GM12864 (cell line): Measurements from ENCODE around the gene SERPINB3.

Source experiments
- DNase-seq: peaks from one replicate; pipeline ENCODE4 v3.0.0-alpha.2; 2011; ENCODE audit warnings: low read depth
- H3K4me3 ChIP-seq: 2 replicates; pipeline ENCODE4 v1.5.1; 2011; ENCODE audit warnings: mild to moderate bottlenecking, low read depth, low read length, control low read depth
- TF ChIP-seq, protein P1 (sequence below): IDR thresholded peaks from 2 replicates; pipeline ENCODE4 v1.5.1; 2011; ENCODE audit warnings: low read depth, mild to moderate bottlenecking, moderate library complexity, low read length, control low read depth, inconsistent platforms; ENCODE audit errors: missing control alignments

SERPINB3 gene

DNA sequence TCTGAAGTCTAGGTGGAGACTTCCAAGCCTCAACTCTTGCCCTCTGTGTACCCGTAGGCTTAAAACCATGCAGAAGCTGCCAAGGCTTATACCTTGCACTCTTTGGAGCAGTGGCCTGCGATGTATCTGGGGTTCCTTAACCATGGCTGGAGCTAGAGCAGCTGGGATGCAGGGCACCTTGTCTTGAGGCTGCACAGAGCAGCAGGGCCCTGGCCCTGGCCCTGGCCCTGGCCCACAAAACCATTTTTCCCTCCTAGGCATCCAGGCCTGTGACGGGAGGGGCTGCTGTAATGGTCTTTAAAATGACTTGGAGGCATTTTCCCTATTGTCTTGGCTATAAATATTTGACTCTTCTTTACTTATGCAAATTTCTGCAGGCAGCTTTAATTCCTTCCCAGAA lies 36.8 kb downstream of the SERPINB3 start:
- TF ChIP-seq, protein P1, sequence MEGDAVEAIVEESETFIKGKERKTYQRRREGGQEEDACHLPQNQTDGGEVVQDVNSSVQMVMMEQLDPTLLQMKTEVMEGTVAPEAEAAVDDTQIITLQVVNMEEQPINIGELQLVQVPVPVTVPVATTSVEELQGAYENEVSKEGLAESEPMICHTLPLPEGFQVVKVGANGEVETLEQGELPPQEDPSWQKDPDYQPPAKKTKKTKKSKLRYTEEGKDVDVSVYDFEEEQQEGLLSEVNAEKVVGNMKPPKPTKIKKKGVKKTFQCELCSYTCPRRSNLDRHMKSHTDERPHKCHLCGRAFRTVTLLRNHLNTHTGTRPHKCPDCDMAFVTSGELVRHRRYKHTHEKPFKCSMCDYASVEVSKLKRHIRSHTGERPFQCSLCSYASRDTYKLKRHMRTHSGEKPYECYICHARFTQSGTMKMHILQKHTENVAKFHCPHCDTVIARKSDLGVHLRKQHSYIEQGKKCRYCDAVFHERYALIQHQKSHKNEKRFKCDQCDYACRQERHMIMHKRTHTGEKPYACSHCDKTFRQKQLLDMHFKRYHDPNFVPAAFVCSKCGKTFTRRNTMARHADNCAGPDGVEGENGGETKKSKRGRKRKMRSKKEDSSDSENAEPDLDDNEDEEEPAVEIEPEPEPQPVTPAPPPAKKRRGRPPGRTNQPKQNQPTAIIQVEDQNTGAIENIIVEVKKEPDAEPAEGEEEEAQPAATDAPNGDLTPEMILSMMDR, result no peak
- no peak for DNase-seq

DNA sequence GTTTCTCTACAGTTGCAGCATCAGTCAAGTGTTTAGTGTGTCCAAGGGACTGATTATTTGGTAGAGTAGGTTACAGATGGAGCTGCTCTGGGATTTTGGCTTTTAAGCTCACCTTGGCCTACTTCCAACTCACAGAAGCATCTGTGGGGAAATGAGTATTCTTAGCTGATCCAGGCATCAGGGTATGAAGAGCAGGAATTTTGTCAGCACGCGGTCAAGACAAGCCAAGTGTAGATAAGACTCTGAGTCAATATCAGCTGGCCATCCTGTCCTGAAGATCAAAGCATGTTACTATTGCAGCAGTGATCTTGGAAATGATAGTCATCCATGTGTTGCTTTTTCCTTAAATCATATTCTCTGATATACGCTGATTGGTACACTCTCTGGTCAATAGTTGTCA lies 42.0 kb downstream of the SERPINB3 start:
- TF ChIP-seq, protein P1, result no peak
- no peak for DNase-seq
- H3K4me3 ChIP-seq, result no peak overlapping the region

More for the DNA sequence above, 36.8 kb downstream of the SERPINB3 start:
- no peak overlapping the region for H3K4me3 ChIP-seq

DNA sequence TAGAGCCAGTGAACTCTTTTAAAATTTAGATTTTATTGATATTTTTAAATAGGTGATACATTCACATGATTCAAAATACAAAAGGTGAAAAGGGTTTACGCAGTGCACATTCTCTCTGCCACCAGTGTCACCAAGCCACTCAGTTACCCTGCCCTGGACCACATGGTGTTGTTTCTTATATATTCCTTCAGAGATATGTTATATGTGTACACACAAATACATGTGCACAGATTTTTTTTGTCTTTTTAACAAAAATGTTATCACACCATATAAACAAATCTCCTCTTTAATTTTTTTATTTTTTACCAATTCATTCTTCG lies 43.8 kb downstream of the SERPINB3 start:
- no peak for DNase-seq
- H3K4me3 ChIP-seq, result no peak overlapping the region
- TF ChIP-seq, protein P1, result no peak

DNA sequence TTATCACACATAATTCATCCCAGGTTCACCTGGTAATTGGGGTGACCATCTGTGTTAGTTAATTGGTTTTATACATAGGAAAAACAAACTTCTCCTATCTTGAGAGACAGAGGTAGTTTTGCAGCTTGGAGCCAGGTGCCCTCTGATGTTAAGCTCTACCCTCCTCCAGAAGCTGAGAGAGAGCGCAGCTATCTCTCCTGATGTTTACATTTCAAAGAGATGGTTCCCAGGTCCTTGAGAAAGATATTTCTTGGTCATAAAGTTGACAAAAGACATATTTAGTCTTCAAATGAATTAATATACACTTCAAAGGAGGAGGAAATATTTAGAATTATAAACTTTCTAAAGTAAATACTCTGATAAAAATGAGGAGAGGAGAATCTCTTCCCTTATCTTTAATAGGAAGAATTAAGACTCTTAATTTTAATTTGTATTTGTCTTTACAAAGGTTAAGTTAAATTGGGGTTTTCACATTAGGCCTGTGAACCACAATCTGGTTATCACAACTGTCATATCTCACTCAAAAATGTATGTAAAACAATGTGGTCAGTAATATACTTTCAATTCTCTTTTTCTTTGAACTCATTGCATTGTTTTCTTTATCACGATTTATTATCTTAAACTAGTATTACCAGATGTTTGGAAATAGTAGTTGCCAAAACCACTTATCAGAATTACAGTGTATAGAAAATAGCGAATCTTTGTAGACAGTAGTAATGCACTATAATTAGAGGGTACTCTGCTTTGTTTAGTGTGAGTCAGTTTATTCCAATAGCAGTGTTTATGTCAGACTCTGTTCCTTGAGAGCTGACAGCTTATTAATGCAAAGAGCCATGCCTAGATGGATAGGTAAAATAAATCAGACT lies 44.4 kb downstream of the SERPINB3 start:
- no peak overlapping the region for H3K4me3 ChIP-seq
- no peak for DNase-seq
- TF ChIP-seq, protein P1, result no peak

DNA sequence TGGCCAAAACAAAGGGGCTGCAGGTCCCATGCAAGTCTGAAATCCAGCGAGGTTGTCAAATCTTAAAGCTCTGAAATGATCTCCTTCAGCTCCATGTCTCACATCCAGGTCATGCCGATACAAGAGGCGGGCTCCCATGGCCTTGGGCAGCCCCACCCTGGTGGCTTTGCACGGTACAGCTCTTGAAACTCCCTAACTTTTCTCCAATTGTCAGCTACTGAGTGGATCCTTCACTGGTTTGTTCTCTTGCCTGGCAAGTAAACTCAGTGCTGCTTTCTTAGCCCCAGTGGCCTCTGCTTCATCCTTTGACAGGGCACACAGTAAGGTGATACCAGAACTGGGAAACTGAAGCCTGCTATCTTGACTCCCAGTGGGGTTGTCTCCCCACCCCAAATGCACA lies 48.3 kb downstream of the SERPINB3 start:
- TF ChIP-seq, protein P1, result no peak
- no peak for DNase-seq
- H3K4me3 ChIP-seq, result no peak overlapping the region

DNA sequence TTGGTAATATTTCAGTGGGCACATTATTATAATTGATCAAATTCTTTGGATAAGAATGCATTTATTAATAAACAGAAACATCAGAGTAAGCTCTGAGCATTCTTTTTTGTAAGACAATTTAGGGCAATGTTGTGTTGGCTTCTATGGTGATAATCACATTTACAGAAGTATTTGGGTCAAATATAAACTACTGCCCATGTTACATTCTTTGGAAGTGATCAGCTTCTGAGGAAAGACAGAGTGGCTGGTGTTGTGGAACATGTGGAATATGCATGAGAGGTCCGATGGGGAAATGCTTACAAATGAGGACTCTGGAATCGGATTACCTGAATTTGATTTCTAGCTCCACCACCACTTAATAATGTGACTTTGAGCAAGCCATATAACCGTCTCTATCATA lies 55.2 kb downstream of the SERPINB3 start:
- no peak for DNase-seq
- TF ChIP-seq, protein P1, result no peak
- no peak overlapping the region for H3K4me3 ChIP-seq
